Prostate gland (tissue), 2 donors: Measurements from ENCODE around the gene NCOA7.
A peak's percentile ranks its signal among the peaks of the same experiment; 100 is the strongest.

ENCODE experiments used
- CTCF ChIP-seq, 4 experiments: fragments of 200-600 bp in 2 of 4; fragments of 450-650 bp in 2 of 4; sonication (generic) in 2 of 4; IDR thresholded peaks; 1 replicate in 3 of 4; 2 replicates in 1 of 4; pipeline ENCODE4 v1.5.1; 2016 to 2019; ENCODE audit warnings: antibody characterized with exemption in 4 of 4, mild to moderate bottlenecking in 2 of 4, moderate library complexity in 2 of 4
- POLR2A ChIP-seq: fragments of 450-650 bp; IDR thresholded peaks from one replicate; pipeline ENCODE4 v1.6.1; 2016; ENCODE audit warnings: antibody characterized with exemption, mild to moderate bottlenecking
- POLR2AphosphoS5 ChIP-seq: sonication (generic); formaldehyde crosslinking; IDR thresholded peaks from one replicate; pipeline ENCODE4 v1.6.1; 2017; ENCODE audit warnings: antibody characterized with exemption

- TF ChIP-seq CTCF (IDR thresholded peaks at IDR 0.05) (peak in 1 of 4 experiments; percentile 37), POLR2A (no peak), POLR2AphosphoS5 (no peak)
Observed at GRCh38 chr6:125953502-125953875, 162.7 kb downstream of the NCOA7 start.
